Stomach smooth muscle (tissue), 2 donors: ENCODE measurements around the gene POU1F1.

ENCODE experiments used
- H3K27ac ChIP-seq: one replicate; pipeline ENCODE4 v1.7.0; 2013; ENCODE audit warnings: mild to moderate bottlenecking, low read length, inconsistent platforms
- H3K27me3 ChIP-seq, 2 donors: one replicate each; pipeline ENCODE4 v1.7.0; 2013; ENCODE audit warnings: low read length in 2 of 2; ENCODE audit not compliant: insufficient read depth in 2 of 2, control insufficient read depth in 1 of 2
- H3K36me3 ChIP-seq, 2 donors: one replicate each; pipeline ENCODE4 v1.7.0; 2013; ENCODE audit warnings: low read length in 2 of 2; ENCODE audit not compliant: control insufficient read depth in 2 of 2, insufficient read depth in 2 of 2
- H3K4me1 ChIP-seq: one replicate; pipeline ENCODE4 v1.7.0; 2013; ENCODE audit warnings: low read length; ENCODE audit not compliant: control insufficient read depth, insufficient read depth
- H3K4me3 ChIP-seq, 2 donors: one replicate each; pipeline ENCODE4 v1.7.0; 2013; ENCODE audit warnings: low read length in 2 of 2
- H3K9ac ChIP-seq, 2 donors: one replicate each; pipeline ENCODE4 v1.7.0; 2013; ENCODE audit warnings: low read length in 2 of 2, mild to moderate bottlenecking in 1 of 2
- H3K9me3 ChIP-seq, 2 donors: one replicate each; pipeline ENCODE4 v1.7.0; 2013; ENCODE audit warnings: low read length in 2 of 2; ENCODE audit not compliant: control insufficient read depth in 2 of 2
- donor health status: healthy.
- donor health status: Pancreatic carcinoma.

Gene POU1F1

GRCh38 chr3:87298111-87298718, 21.8 kb upstream of the POU1F1 start:
- Histone ChIP-seq H3K9ac (no peak overlapping the region), H3K36me3 (no peaks in the 10 kb centered on the region), H3K9me3 (no peaks in the 10 kb centered on the region), H3K27ac (no peak overlapping the region), H3K27me3 (no peaks in the 10 kb centered on the region), H3K4me3 (no peak overlapping the region), H3K4me1 (no peaks in the 10 kb centered on the region)

GRCh38 chr3:87288446-87288845, 12.1 kb upstream of the POU1F1 start:
- Histone ChIP-seq H3K27ac (no peak overlapping the region), H3K27me3 (no peaks in the 10 kb centered on the region), H3K4me3 (no peak overlapping the region), H3K9me3 (no peaks in the 10 kb centered on the region), H3K9ac (no peak overlapping the region), H3K36me3 (no peaks in the 10 kb centered on the region), H3K4me1 (no peaks in the 10 kb centered on the region)

- no peak overlapping the region for H3K4me3 ChIP-seq
These were observed 10.6 kb upstream of the POU1F1 start for GRCh38 chr3:87287011-87287410.

GRCh38 chr3:87272718-87273341, 3.6 kb downstream of the POU1F1 start:
- H3K9ac ChIP-seq = no peak overlapping the region
- no peak overlapping the region for H3K27ac ChIP-seq
- no peaks in the 10 kb centered on the region for H3K36me3 ChIP-seq
- no peaks in the 10 kb centered on the region for H3K27me3 ChIP-seq
- H3K4me3 ChIP-seq = no peak overlapping the region
- no peaks in the 10 kb centered on the region for H3K9me3 ChIP-seq
- H3K4me1 ChIP-seq = no peaks in the 10 kb centered on the region

More at GRCh38 chr3:87287011-87287410, 10.6 kb upstream of the POU1F1 start:
- Histone ChIP-seq H3K27me3 (no peaks in the 10 kb centered on the region), H3K9me3 (no peaks in the 10 kb centered on the region), H3K36me3 (no peaks in the 10 kb centered on the region), H3K4me1 (no peaks in the 10 kb centered on the region), H3K27ac (no peak overlapping the region), H3K9ac (no peak overlapping the region)

GRCh38 chr3:87270908-87271700, 5.3 kb downstream of the POU1F1 start:
- Histone ChIP-seq H3K27ac (no peak overlapping the region), H3K4me1 (no peaks in the 10 kb centered on the region), H3K36me3 (no peaks in the 10 kb centered on the region), H3K9me3 (no peaks in the 10 kb centered on the region), H3K4me3 (no peak overlapping the region), H3K9ac (no peak overlapping the region), H3K27me3 (no peaks in the 10 kb centered on the region)

GRCh38 chr3:87269723-87270122, 6.7 kb downstream of the POU1F1 start:
- H3K9ac ChIP-seq = no peak overlapping the region
- H3K4me1 ChIP-seq = no peaks in the 10 kb centered on the region
- no peaks in the 10 kb centered on the region for H3K9me3 ChIP-seq
- no peaks in the 10 kb centered on the region for H3K27me3 ChIP-seq
- H3K36me3 ChIP-seq = no peaks in the 10 kb centered on the region
- no peak overlapping the region for H3K4me3 ChIP-seq
- no peak overlapping the region for H3K27ac ChIP-seq

- Histone ChIP-seq H3K27me3 (no peaks in the 10 kb centered on the region), H3K27ac (no peak overlapping the region)
These were observed 7.7 kb downstream of the POU1F1 start for GRCh38 chr3:87268646-87269211.

GRCh38 chr3:87267953-87268645, 8.3 kb downstream of the POU1F1 start:
- Histone ChIP-seq H3K27ac (no peak overlapping the region), H3K36me3 (no peaks in the 10 kb centered on the region)

More at GRCh38 chr3:87268646-87269211, 7.7 kb downstream of the POU1F1 start:
- H3K9ac ChIP-seq = no peak overlapping the region
- no peaks in the 10 kb centered on the region for H3K4me1 ChIP-seq
- no peaks in the 10 kb centered on the region for H3K36me3 ChIP-seq
- H3K9me3 ChIP-seq = no peaks in the 10 kb centered on the region
- H3K4me3 ChIP-seq = no peak overlapping the region

GRCh38 chr3:87261925-87262324, 14.5 kb downstream of the POU1F1 start:
- H3K9me3 ChIP-seq = no peaks in the 10 kb centered on the region
- no peaks in the 10 kb centered on the region for H3K27me3 ChIP-seq
- no peak overlapping the region for H3K27ac ChIP-seq
- no peak overlapping the region for H3K4me3 ChIP-seq
- no peaks in the 10 kb centered on the region for H3K36me3 ChIP-seq
- no peaks in the 10 kb centered on the region for H3K4me1 ChIP-seq
- H3K9ac ChIP-seq = no peak overlapping the region

More at GRCh38 chr3:87267953-87268645, 8.3 kb downstream of the POU1F1 start:
- H3K4me1 ChIP-seq = no peaks in the 10 kb centered on the region
- no peak overlapping the region for H3K4me3 ChIP-seq
- no peaks in the 10 kb centered on the region for H3K9me3 ChIP-seq
- H3K27me3 ChIP-seq = no peaks in the 10 kb centered on the region
- H3K9ac ChIP-seq = no peak overlapping the region

- Histone ChIP-seq H3K9me3 (no peaks in the 10 kb centered on the region), H3K4me1 (no peaks in the 10 kb centered on the region), H3K27me3 (no peaks in the 10 kb centered on the region), H3K27ac (no peak overlapping the region), H3K9ac (no peak overlapping the region), H3K4me3 (no peak overlapping the region), H3K36me3 (no peaks in the 10 kb centered on the region)
These were observed 16.1 kb downstream of the POU1F1 start for GRCh38 chr3:87260270-87260669.
